HEK293 (cell line): Measurements from ENCODE around the gene GFI1.

Source experiments
- CTCF ChIA-PET: fragments of 350-600 bp; formaldehyde crosslinking; extraction: SDS; loops from one replicate; lab custom pipeline; 2021; ENCODE audit warnings: antibody characterized with exemption; lab: Yijun Ruan, JAX
- POLR2A ChIA-PET: fragments of 300-600 bp; formaldehyde crosslinking; extraction: SDS; loops from one replicate; lab custom pipeline; 2020; ENCODE audit warnings: antibody characterized with exemption, inconsistent platforms; lab: Yijun Ruan, JAX
- H3K27ac ChIP-seq: fragments of 200-500 bp; sonication (Bioruptor generic); 2 replicates; pipeline ENCODE4 v1.5.1; 2014; ENCODE audit warnings: low read depth, low read length, control low read depth, inconsistent platforms; ENCODE audit errors: extremely low read depth
- H3K36me3 ChIP-seq, 2 experiments: fragments of 200-500 bp in 1 of 2; sonication (Bioruptor generic) in 1 of 2; 1 replicate in 1 of 2; 2 replicates in 1 of 2; pipeline ENCODE4 v1.5.1; 2014 to 2017; ENCODE audit warnings: inconsistent platforms in 2 of 2, low read length in 2 of 2; ENCODE audit not compliant: control insufficient read depth in 2 of 2, insufficient read depth in 1 of 2
- H3K4me1 ChIP-seq: fragments of 200-500 bp; sonication (Bioruptor generic); 2 replicates; pipeline ENCODE4 v1.5.1; 2014; ENCODE audit warnings: mild to moderate bottlenecking, low read length, inconsistent platforms; ENCODE audit not compliant: control insufficient read depth, insufficient read depth
- H3K4me3 ChIP-seq: 2 replicates; pipeline ENCODE4 v1.5.1; 2011; ENCODE audit warnings: low read depth, mild to moderate bottlenecking, control low read depth, low read length, moderate library complexity
- H3K9me3 ChIP-seq: fragments of 200-500 bp; sonication (Bioruptor generic); 2 replicates; pipeline ENCODE4 v1.5.1; 2014; ENCODE audit warnings: low read depth, low read length, inconsistent platforms; ENCODE audit not compliant: control insufficient read depth, insufficient read depth
- ATF2 ChIP-seq: fragments of 450-650 bp; formaldehyde crosslinking; IDR thresholded peaks from 2 replicates; pipeline ENCODE4 v1.5.1; 2016; ENCODE audit warnings: missing biosample characterization, missing genetic modification characterization, low read depth
- GLI2 ChIP-seq: fragments of 450-650 bp; formaldehyde crosslinking; IDR thresholded peaks from 2 replicates; pipeline ENCODE4; 2017; ENCODE audit warnings: missing biosample characterization, missing genetic modification characterization, low read depth, borderline replicate concordance
- IKZF3 ChIP-seq: fragments of 450-650 bp; IDR thresholded peaks from 2 replicates; pipeline ENCODE4 v1.5.0; 2018; ENCODE audit warnings: missing biosample characterization, mild to moderate bottlenecking, missing genetic modification characterization, moderate library complexity
- KLF8 ChIP-seq: fragments of 450-650 bp; formaldehyde crosslinking; IDR thresholded peaks from 2 replicates; pipeline ENCODE4 v1.5.1; 2016; ENCODE audit warnings: missing biosample characterization, missing genetic modification characterization
- MYNN ChIP-seq: fragments of 450-650 bp; formaldehyde crosslinking; IDR thresholded peaks from 2 replicates; pipeline ENCODE4 v1.5.1; 2016; ENCODE audit warnings: missing biosample characterization, missing genetic modification characterization, borderline replicate concordance
- SCRT2 ChIP-seq: fragments of 450-650 bp; formaldehyde crosslinking; IDR thresholded peaks from 2 replicates; pipeline ENCODE4 v1.5.1; 2016; ENCODE audit warnings: missing biosample characterization, missing genetic modification characterization
- ZBTB26 ChIP-seq: fragments of 450-650 bp; formaldehyde crosslinking; optimal IDR thresholded peaks from 2 replicates; pipeline ENCODE3; 2016; ENCODE audit warnings: missing biosample characterization, mild to moderate bottlenecking, missing genetic modification characterization
- ZNF155 ChIP-seq: fragments of 450-650 bp; formaldehyde crosslinking; IDR thresholded peaks from 2 replicates; pipeline ENCODE4 v1.5.1; 2016; ENCODE audit warnings: missing biosample characterization, missing genetic modification characterization
- ZNF214 ChIP-seq: fragments of 450-650 bp; formaldehyde crosslinking; IDR thresholded peaks from 2 replicates; pipeline ENCODE4 v1.5.1; 2017; ENCODE audit warnings: missing biosample characterization, mild to moderate bottlenecking, missing genetic modification characterization, borderline replicate concordance
- ZNF274 ChIP-seq, 2 experiments: fragments of 200-500 bp in 1 of 2; fragments of 450-650 bp in 1 of 2; sonication (Bioruptor generic) in 1 of 2; formaldehyde crosslinking in 1 of 2; IDR thresholded peaks; 2 replicates each; pipeline versions ENCODE4 v1.5.1 to v1.6.1; 2014 to 2016; ENCODE audit warnings: borderline replicate concordance in 1 of 2, inconsistent platforms in 1 of 2, low read length in 1 of 2, missing biosample characterization in 1 of 2, missing genetic modification characterization in 1 of 2
- ZNF311 ChIP-seq: fragments of 450-650 bp; formaldehyde crosslinking; IDR thresholded peaks from 2 replicates; pipeline ENCODE4 v1.5.1; 2017; ENCODE audit warnings: missing biosample characterization, missing genetic modification characterization, borderline replicate concordance
- ZNF362 ChIP-seq: fragments of 450-650 bp; formaldehyde crosslinking; IDR thresholded peaks from 2 replicates; pipeline ENCODE4 v1.5.1; 2016; ENCODE audit warnings: missing biosample characterization, missing genetic modification characterization
- ZNF449 ChIP-seq: fragments of 450-650 bp; formaldehyde crosslinking; IDR thresholded peaks from 2 replicates; pipeline ENCODE4 v1.5.1; 2017; ENCODE audit warnings: missing biosample characterization, mild to moderate bottlenecking, missing genetic modification characterization, moderate library complexity
- ZNF549 ChIP-seq: fragments of 450-650 bp; IDR thresholded peaks from 2 replicates; pipeline ENCODE4 v1.5.1; 2018; ENCODE audit warnings: missing biosample characterization, missing genetic modification characterization, mild to moderate bottlenecking, inconsistent platforms, moderate library complexity
- ZNF580 ChIP-seq: fragments of 450-650 bp; formaldehyde crosslinking; IDR thresholded peaks from 2 replicates; pipeline ENCODE4 v1.5.1; 2016; ENCODE audit warnings: missing biosample characterization, missing genetic modification characterization
- ZNF623 ChIP-seq: fragments of 450-650 bp; formaldehyde crosslinking; IDR thresholded peaks from 2 replicates; pipeline ENCODE4 v1.5.1; 2016; ENCODE audit warnings: missing biosample characterization, missing genetic modification characterization
- ZNF701 ChIP-seq: fragments of 450-650 bp; formaldehyde crosslinking; IDR thresholded peaks from 2 replicates; pipeline ENCODE4 v1.5.1; 2016; ENCODE audit warnings: missing biosample characterization, missing genetic modification characterization
- ZNF785 ChIP-seq: fragments of 450-650 bp; formaldehyde crosslinking; IDR thresholded peaks from 2 replicates; pipeline ENCODE4 v1.5.1; 2016; ENCODE audit warnings: missing biosample characterization, missing genetic modification characterization

The GFI1 gene

GRCh38 chr1:92447976-92448375 is 38.7 kb downstream of the GFI1 start (continued):
- TF ChIP-seq ZNF580 (tag by site-specific recombination), result no peak
- TF ChIP-seq ZNF274 (IDR thresholded peaks at IDR 0.05; ENCODE audit: low read length), result no peak
- no peak for TF ChIP-seq ZNF274 (tag by site-specific recombination; IDR thresholded peaks at IDR 0.05; ENCODE audit: borderline replicate concordance)
- TF ChIP-seq ZNF311, result no peak
- TF ChIP-seq ZNF785 (tag by site-specific recombination), result no peak
- no peak for TF ChIP-seq ZNF623 (tag by site-specific recombination)
- TF ChIP-seq ZNF701 (tag by site-specific recombination), result no peak
- no peak for TF ChIP-seq KLF8
- no peak for TF ChIP-seq GLI2 (tag by site-specific recombination)
- TF ChIP-seq ATF2, result no peak
- no peak for TF ChIP-seq ZNF362 (tag by site-specific recombination)

GRCh38 chr1:92447033-92447681 is 39.6 kb downstream of the GFI1 start:
- Histone ChIP-seq H3K4me1 (no peaks in the 10 kb centered on the region), H3K27ac (no peak overlapping the region), H3K9me3 (no peaks in the 10 kb centered on the region), H3K36me3 (no peaks in the 10 kb centered on the region), H3K4me3 (no peak overlapping the region)
- no peak for TF ChIP-seq IKZF3
- no peak for TF ChIP-seq ZNF155 (tag by site-specific recombination)
- POLR2A ChIA-PET, result interaction anchor here (0.6 kb wide), 1 partner anchor 488 kb away, joined by 3 read pairs; no protein-coding TSS in a partner anchor
- CTCF ChIA-PET, result interaction anchor here (0.7 kb wide), 2 partner anchors 113 to 394 kb away, joined by 4 read pairs; no protein-coding TSS in a partner anchor

- no peaks in the 10 kb centered on the region for H3K4me1 ChIP-seq
- ChIA-PET CTCF (no interaction called here), POLR2A (interaction anchor here (0.6 to 0.8 kb wide), 2 partner anchors 19 to 488 kb away, joined by 3 to 4 read pairs; no protein-coding TSS in a partner anchor)
- no peaks in the 10 kb centered on the region for H3K36me3 ChIP-seq
- TF ChIP-seq ZNF214 (no peak), MYNN (tag by site-specific recombination) (no peak), ZNF449 (tag by site-specific recombination) (no peak), ZBTB26 (tag by site-specific recombination) (no peak), SCRT2 (tag by site-specific recombination) (no peak), ZNF549 (no peak)
- H3K9me3 ChIP-seq, result no peaks in the 10 kb centered on the region
- no peak overlapping the region for H3K27ac ChIP-seq
- H3K4me3 ChIP-seq, result no peak overlapping the region
These were observed 40.2 kb downstream of the GFI1 start for GRCh38 chr1:92446546-92446945.
